NT2/D1 (cell line): ENCODE measurements around the gene ABHD12.

Experiments used
- DNase-seq: peaks from one replicate; pipeline ENCODE4 v3.0.0-alpha.2; 2011; ENCODE audit warnings: low read depth, low spot score
- H3K27me3 ChIP-seq: 2 replicates; pipeline ENCODE4 v1.6.0; 2011; ENCODE audit warnings: mild to moderate bottlenecking; ENCODE audit not compliant: insufficient read length, insufficient read depth
- H3K36me3 ChIP-seq: 2 replicates; pipeline ENCODE4 v1.6.1; 2011; ENCODE audit warnings: mild to moderate bottlenecking, low read length, mixed read lengths; ENCODE audit not compliant: insufficient read depth, insufficient read length
- H3K4me1 ChIP-seq: 2 replicates; pipeline ENCODE4 v1.5.1; 2011; ENCODE audit not compliant: insufficient read depth, insufficient read length
- H3K4me3 ChIP-seq: 2 replicates; pipeline ENCODE4 v1.5.1; 2011; ENCODE audit warnings: low read depth; ENCODE audit not compliant: insufficient read length
- H3K9ac ChIP-seq: 2 replicates; pipeline ENCODE4 v1.6.0; 2011; ENCODE audit warnings: low read depth; ENCODE audit not compliant: insufficient read length
- H3K9me3 ChIP-seq: 2 replicates; pipeline ENCODE4 v1.5.1; 2011; ENCODE audit warnings: mild to moderate bottlenecking, low read length; ENCODE audit not compliant: insufficient read depth
- SUZ12 ChIP-seq: IDR thresholded peaks from 2 replicates; pipeline ENCODE4 v1.6.1; 2011; ENCODE audit not compliant: insufficient read length, insufficient read depth; ENCODE audit errors: extremely low read depth
- YY1 ChIP-seq: IDR thresholded peaks from 2 replicates; pipeline ENCODE4 v1.6.1; 2011; ENCODE audit not compliant: insufficient read length, insufficient read depth
- ZNF274 ChIP-seq: IDR thresholded peaks from 2 replicates; pipeline ENCODE4 v1.6.1; 2011; ENCODE audit warnings: mild to moderate bottlenecking, low read depth, low read length

Gene ABHD12

GRCh38 chr20:25320035-25320800, 70.4 kb downstream of the ABHD12 start:
- no peaks in the 10 kb centered on the region for H3K27me3 ChIP-seq

GRCh38 chr20:25319241-25320034, 71.2 kb downstream of the ABHD12 start:
- Histone ChIP-seq H3K4me1 (no peaks in the 10 kb centered on the region), H3K9ac (no peak overlapping the region), H3K27me3 (no peaks in the 10 kb centered on the region), H3K36me3 (peaks cover 42% of the 10 kb centered on the region), H3K4me3 (no peak overlapping the region), H3K9me3 (no peaks in the 10 kb centered on the region)
- no peak for TF ChIP-seq ZNF274
- no peak for TF ChIP-seq YY1
- no peak for TF ChIP-seq SUZ12
- no peak for DNase-seq

More at GRCh38 chr20:25320035-25320800, 70.4 kb downstream of the ABHD12 start:
- Histone ChIP-seq H3K4me3 (no peak overlapping the region), H3K9ac (no peak overlapping the region), H3K4me1 (no peaks in the 10 kb centered on the region), H3K9me3 (no peaks in the 10 kb centered on the region), H3K36me3 (peaks cover 42% of the 10 kb centered on the region)
- TF ChIP-seq SUZ12 (no peak), ZNF274 (no peak), YY1 (no peak)
- DNase-seq = no peak

- no peak for DNase-seq
- TF ChIP-seq ZNF274 = no peak
- no peak for TF ChIP-seq YY1
- no peak for TF ChIP-seq SUZ12
- Histone ChIP-seq H3K9me3 (no peaks in the 10 kb centered on the region), H3K36me3 (peaks cover 46% of the 10 kb centered on the region), H3K27me3 (no peaks in the 10 kb centered on the region), H3K4me3 (no peak overlapping the region), H3K9ac (no peak overlapping the region), H3K4me1 (no peaks in the 10 kb centered on the region)
These were observed 72.0 kb downstream of the ABHD12 start for GRCh38 chr20:25318471-25319240.

- H3K9me3 ChIP-seq = no peaks in the 10 kb centered on the region
- H3K36me3 ChIP-seq = peaks cover 39% of the 10 kb centered on the region
- DNase-seq = no peak
- H3K4me1 ChIP-seq = no peaks in the 10 kb centered on the region
- H3K27me3 ChIP-seq = no peaks in the 10 kb centered on the region
- TF ChIP-seq ZNF274 (no peak), SUZ12 (no peak), YY1 (no peak)
- no peak overlapping the region for H3K4me3 ChIP-seq
- H3K9ac ChIP-seq = no peak overlapping the region
These were observed 73.1 kb downstream of the ABHD12 start for GRCh38 chr20:25317351-25318075.

- no peak for DNase-seq
- no peak for TF ChIP-seq SUZ12
- no peak for TF ChIP-seq ZNF274
- no peak for TF ChIP-seq YY1
- Histone ChIP-seq H3K9me3 (no peaks in the 10 kb centered on the region), H3K4me1 (no peaks in the 10 kb centered on the region), H3K9ac (no peak overlapping the region), H3K36me3 (peaks cover 33% of the 10 kb centered on the region), H3K4me3 (no peak overlapping the region), H3K27me3 (no peaks in the 10 kb centered on the region)
These were observed 74.0 kb downstream of the ABHD12 start for GRCh38 chr20:25316506-25317190.
